Cortex of kidney (tissue), 1 donor: ENCODE measurements around the gene TMEM167B.
"Not testable (repeated sequence)": the region's sequence is repeated elsewhere in the genome, so short reads cannot be mapped to it uniquely, and the experiment has no call there.

ENCODE experiments used
- DNase-seq: peaks from one replicate; lab custom pipeline; 2025; lab: John Stamatoyannopoulos, UW

Gene TMEM167B

GRCh38 chr1:109090196-109091077 is at the start of gene TMEM167B:
Gene TMEM167B (plus strand): TSS chr1:109090764. CDS start chr1:109090873, 109 bp downstream.
- no peak for DNase-seq

GRCh38 chr1:109040989-109041620 is 49.5 kb upstream of the TMEM167B start:
- no peak for DNase-seq

DNA sequence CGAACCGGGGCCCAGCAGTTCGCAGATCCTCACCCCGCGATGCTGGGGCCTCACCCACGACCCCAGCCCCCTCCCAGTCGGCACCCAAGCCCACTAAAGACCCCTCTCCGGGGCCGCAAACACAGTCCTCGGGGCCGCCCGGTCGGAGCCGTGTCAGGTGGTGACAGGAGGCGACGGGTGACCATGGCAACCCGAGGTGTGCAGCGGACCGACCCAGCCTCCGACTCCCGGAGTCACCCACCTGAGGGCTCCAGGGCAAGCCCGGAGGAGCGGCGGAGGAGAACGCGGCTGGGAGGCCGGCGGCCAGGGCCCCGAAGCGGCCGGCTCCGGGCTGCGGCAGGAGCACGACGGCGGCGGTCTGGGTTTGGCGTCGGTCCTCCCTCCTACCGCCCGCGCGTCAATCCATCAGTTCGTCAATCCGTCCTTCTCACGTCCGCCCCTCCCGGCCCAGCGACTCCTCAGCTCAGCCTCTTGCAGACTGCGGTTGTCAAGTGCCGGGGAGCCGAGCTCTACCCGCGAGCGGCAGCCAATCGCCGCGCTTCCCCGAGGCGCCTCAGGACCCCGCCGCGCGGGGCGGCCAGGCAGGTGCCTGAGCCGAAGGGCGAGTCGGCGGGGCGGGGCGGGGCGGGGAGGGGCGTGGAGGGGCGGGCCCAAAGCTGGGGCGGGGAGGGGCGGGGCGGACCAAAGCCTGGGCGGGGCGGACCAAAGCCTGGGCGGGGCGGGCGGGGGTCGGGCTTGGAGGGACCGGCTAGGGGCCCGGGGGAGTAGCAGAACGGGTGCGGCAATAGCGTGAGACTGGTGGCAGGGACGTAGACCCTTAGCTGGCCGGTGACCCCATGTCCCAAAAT is 48.7 kb upstream of the TMEM167B start, which contains the start of gene WDR47:
Gene WDR47 (minus strand): TSS at position 482 of the 848 bp plus-strand sequence. CDS start 18,590 bp downstream, outside the sequence.
- peak; percentile 54 for DNase-seq

DNA sequence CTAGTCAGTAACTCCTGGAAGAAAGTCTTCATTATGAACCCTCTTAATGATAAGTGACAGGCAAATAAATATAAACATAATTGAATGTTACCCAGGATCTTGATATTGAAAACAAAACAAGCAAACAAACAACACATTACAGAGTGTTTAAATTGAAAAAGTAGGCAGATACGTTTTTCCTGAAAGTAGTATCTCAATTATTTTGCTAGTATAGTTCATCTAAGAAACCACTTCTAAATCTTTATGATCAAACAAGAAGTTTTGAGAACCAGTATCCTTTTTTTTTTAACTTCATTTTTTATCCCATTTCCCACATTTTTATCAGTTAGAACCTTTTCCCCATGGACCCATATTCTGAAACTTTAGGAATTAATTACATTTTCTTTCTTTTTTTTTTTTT is 45.0 kb upstream of the TMEM167B start:
- DNase-seq, result no peak

- DNase-seq, result no peak
Measured at GRCh38 chr1:109046671-109047070, 43.9 kb upstream of the TMEM167B start.

DNA sequence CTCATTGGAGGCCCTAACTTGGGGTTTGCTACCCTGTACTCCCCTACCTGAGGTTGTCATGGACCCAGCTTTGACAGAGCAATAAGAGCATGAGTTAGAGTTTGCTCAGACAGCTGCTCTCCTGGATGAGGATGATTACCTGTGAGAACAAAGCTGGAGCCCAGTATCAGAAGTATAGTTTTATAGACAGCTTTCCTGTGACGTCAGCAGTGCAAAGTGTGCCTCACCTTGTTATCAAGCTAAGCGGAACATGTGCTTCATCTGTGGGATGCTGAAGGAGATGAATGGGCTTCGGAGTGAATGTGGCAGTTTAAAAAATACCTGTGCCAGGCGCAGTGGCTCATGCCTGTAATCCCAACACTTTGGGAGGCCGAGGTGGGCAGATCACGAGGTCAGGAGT is 43.2 kb upstream of the TMEM167B start:
- DNase-seq, result no peak

- DNase-seq, result no peak
Measured at GRCh38 chr1:109048335-109048734, 42.2 kb upstream of the TMEM167B start.

DNA sequence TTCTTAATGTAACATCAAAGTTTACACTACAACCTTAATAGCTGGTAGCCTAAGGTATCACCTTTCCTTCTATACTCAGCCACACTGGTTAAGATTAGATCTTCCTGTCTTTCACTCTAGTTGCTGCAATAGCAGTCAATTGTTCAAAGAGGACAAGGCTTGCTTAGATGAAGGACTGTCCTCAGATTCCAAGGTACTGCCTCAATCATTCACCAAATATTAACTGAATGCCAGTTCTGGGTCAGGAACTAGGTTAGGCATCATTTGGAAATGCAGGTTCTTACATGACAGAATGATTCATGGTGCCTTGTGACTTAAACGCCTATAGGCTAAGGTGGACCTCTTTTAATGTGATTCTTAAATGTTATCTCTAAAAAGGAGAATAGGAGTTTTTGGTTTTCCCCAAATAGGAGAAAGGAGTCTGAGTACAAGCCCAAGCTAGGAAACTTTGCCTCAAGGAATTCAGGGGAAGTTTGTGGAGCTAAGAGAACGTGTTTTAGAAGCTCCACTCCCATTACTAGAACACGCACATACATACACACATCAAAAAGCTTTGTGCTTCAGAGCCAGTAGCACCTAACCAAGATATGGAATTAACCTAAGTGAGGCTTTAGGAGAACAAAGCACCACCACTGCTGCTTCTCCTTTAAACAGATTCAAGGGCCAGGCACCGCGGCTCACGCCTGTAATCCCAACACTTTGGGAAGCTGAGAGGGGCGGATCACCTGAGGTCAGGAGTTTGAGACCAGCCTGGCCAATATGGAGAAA is 40.2 kb upstream of the TMEM167B start:
- no peak for DNase-seq

- DNase-seq, result not testable (repeated sequence)
Measured at GRCh38 chr1:109052145-109052544, 38.4 kb upstream of the TMEM167B start.

- DNase-seq, result no peak
Measured at GRCh38 chr1:109056064-109056463, 34.5 kb upstream of the TMEM167B start.

GRCh38 chr1:109059026-109059425 is 31.5 kb upstream of the TMEM167B start:
- no peak for DNase-seq

DNA sequence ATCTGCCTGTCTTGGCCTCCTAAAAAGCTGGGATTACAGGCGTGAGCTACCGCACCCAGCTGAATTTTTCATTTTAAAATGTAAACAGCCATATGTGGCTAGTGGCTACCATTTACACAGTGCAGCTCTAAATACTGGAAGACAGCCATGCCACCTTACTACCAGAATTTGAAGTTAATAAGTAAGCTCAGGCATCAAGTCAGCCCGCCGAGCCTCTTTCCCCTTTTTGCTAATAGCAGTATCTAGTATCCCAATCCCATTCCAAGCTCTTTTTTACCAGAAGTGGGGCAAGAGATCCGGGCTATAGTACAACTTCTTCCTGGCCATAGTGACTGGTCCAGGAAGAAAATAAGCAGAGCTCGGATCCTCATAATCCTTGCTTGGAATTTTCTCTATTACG is 29.9 kb upstream of the TMEM167B start:
- no peak for DNase-seq

- DNase-seq, result no peak
Measured at GRCh38 chr1:109061183-109061582, 29.4 kb upstream of the TMEM167B start.

DNA sequence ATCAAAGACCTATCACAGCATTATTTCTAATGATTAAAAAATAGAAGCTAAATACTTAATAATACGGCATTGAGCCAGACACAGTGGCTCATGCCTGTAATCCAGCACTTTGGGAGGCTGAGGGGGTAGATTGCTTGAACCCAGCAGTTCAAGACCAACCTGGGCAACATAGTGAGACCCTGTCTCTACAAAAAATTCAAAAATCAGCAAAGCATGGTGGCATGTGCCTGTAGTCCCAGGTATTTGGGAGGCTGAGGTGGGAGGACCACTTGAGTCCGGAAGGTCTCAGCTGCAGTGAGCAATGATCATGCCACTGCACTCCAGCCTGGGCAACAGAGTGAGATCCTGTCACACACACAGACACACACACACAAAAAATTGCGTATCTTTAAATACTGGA is 25.4 kb upstream of the TMEM167B start:
- no peak for DNase-seq

DNA sequence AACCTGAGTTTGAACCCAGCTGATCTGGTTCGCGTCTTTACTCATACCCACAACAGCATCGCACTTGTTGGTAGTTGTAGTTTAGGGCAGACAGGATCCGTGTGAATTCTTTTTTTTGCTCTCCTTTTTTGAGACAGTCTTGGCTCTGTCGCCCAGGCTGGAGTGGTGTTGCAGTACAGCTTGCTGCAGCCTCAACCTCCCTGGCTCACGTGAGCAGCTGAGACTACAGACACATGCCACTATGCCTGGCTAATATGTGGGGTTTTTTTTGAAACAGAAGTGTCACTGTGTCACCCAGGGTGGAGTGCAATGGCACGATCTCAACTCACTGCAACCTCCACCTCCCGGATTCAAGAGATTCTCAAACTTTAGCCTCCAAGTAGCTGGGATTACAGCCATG is 22.7 kb upstream of the TMEM167B start:
- DNase-seq, result no peak

DNA sequence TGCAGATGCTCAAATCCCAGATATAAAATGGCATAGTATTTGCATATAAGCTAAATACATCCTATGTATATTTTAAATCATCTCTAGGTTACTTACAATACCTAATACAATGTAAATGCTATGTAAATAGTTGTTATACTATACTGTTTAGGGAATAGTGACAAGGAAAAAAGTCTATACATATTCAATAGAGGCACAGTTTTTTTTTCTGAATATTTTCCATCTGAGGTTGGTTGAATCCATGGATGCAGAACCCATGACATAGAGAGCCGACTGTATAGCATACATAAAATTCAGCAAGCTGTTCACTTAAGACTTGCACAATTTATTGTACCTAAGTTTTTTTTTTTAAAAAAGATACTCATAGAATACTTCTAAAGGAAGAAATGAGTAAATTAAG is 21.3 kb upstream of the TMEM167B start:
- no peak for DNase-seq

DNA sequence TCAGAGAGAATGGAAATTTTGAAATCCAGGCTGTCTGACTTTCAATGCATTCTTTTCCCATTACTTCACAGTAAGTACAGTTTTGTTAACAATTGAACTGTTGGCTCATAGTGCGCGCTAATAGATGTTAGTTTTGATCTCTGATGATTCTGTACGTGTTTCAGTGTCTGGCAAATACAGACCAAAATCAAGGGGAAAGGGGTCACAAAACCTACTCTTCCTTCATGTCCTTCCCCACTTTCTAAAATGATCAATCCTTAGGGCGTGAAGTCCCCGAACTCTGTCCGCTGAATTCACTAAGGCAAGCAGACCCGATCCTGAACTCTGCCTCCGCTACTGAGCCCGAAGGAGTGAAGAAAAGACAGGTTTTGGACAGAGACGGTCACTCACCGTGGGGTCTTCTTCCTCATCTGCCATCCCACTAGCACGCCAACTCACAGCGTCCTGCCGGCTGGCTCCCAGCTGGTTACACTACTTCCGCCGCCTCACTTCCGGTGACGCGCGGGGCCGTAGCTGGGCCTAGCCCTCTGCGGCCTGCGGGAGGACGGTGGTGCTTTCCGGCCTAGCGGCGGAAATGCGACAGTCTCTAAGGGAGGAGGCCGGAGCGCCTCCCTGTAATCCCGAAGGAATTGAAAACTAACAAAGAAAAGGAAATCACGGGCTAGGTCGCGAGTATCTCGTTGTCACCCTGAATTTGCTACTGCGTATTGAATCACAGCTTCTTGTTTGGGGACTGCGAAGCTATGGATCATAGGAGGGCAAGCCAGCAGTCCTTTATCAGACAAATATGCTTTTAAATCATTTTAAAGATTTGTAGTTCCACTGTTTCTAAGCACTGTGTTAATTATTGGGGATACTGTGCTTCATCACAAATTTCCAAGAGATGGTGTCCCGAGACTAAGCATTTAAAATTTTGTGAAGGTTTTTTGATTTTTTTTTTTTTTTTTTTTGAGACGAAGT is 14.8 kb upstream of the TMEM167B start, which contains the start of gene TAF13:
Gene TAF13 (minus strand): TSS at position 473 of the 960 bp plus-strand sequence. CDS start 56 bp downstream, at position 417.
- DNase-seq, result peak; percentile 31

DNA sequence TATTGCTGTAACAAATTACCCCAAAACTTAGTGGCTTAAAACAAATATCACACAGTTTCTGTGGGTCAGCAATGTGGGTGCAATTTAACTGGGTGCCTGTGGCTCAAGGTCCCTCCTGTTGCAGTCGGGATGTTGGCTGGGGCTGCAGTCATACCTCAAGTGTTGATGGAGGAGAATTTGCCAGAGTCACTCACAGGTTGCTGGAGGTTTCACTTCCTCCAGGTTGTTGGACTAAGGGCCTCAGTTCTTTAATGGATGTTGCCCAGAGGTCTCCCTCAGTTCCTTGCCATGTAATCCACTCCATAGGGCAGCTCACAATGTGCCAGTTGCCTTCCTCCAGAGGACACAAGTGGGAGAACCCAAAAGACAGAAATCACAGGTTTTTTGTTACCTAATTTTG is 12.2 kb upstream of the TMEM167B start:
- no peak for DNase-seq

DNA sequence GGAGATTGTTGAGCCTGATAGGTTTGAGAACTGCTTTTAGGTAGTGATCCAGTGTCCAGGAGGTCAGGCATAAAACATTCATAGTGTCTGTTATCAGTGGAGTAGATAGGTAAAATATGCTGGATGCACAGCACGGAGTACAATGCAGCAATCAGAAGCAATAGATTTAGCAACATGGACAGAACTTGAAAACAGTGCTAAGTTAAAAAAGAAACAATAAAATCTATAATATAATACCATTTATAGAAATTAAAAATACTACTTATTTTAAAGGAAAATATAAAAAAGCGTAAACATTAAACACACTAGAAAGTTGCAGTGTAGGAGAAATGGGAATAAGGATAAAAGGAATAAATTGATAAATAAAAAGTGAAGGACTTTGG is 11.3 kb upstream of the TMEM167B start:
- DNase-seq, result no peak

- no peak for DNase-seq
Measured at GRCh38 chr1:109080441-109081082, 10.0 kb upstream of the TMEM167B start.
